ENCODE results near the gene RPTOR. TPM values are rescaled to one million over a fixed set of nuclear protein-coding genes. Genes with fewer than 3 reads are reported as not detected.

Gene RPTOR
- total RNA-seq, 3 donors from 2014 or later (not counting 1 experiment from before 2014, with no cell fraction given), result 49.2 to 63.6 (median 55.4) TPM

- H3K27me3 ChIP-seq (ENCODE audit: control insufficient read depth, insufficient read depth, low read length), result no peaks in the 10 kb centered on the region
- Mint-ChIP-seq H3K4me3 (no peak overlapping the region), H3K9me3 (no peaks in the 10 kb centered on the region), H3K27ac (no peak overlapping the region), H3K4me1 (no peaks in the 10 kb centered on the region), H3K36me3 (no peaks in the 10 kb centered on the region), H3K27me3 (ENCODE audit: low read depth in 2 of 2) (peaks cover 0 to 6% of the 10 kb centered on the region in 2 donors)
- no peak overlapping the region for H3K4me3 ChIP-seq (ENCODE audit: low read length)
- H3K27ac ChIP-seq (ENCODE audit: low read length), result no peak overlapping the region
- 67% methylated on average over 10 of the region's 10 CpGs for WGBS (ENCODE audit: insufficient coverage)
- TF ChIP-seq CTCF (IDR thresholded peaks at IDR 0.05), result no peak
- intact Hi-C loops (cut with micrococcal nuclease), result no loop called here
- DNase-seq (no peak), ATAC-seq (no peak)
- no peaks in the 10 kb centered on the region for H3K4me1 ChIP-seq (ENCODE audit: control insufficient read depth, insufficient read depth, low read length)
- no peaks in the 10 kb centered on the region for H3K9me3 ChIP-seq (ENCODE audit: control insufficient read depth, insufficient read depth, low read length)
- no peaks in the 10 kb centered on the region for H3K36me3 ChIP-seq (ENCODE audit: control insufficient read depth, insufficient read depth, low read length)
Measured at GRCh38 chr17:80513892-80514291, 30.7 kb upstream of the RPTOR start.

DNA sequence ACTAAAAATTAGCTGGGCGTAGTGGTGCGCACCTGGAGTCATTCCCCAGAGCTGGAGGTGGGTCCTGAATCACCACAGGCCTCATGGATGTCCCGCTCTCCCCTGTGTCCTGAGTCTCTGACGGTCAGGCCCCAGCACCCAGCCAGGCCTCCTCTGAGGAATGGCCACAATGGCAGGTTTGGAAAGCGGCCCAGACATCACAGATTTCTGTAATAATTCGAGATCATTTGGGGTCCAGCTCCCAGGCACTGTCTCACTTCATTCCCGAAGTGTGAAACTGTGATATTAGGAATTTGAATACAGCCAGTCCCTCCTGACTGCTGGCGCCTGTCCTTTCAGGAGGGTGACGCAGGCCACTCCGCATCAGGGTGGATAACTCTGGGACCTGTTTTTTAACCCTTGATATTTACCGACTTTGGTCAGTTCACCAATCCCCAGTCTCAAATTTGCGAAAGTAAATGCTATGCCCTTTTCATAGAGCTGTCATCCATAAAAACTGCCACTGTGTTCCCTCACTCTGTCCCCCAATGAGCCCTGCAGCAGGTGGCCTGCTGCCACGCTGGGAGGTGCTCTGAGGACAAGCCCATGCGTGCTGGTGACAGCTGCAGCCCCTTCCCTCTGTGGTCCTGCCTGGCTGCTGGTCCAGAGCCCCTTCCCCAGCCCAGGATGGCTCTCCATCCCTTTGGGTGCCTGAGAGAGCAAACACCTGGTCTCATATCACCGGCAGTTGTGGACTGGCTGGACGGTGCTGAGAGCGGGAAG lies 28.3 kb upstream of the RPTOR start:
- no peaks in the 10 kb centered on the region for H3K27me3 ChIP-seq (ENCODE audit: control insufficient read depth, insufficient read depth, low read length)
- H3K9me3 ChIP-seq (ENCODE audit: control insufficient read depth, insufficient read depth, low read length), result no peaks in the 10 kb centered on the region
- Mint-ChIP-seq H3K36me3 (no peaks in the 10 kb centered on the region), H3K27me3 (ENCODE audit: low read depth in 2 of 2) (peaks cover 0 to 13% of the 10 kb centered on the region in 2 donors), H3K4me1 (no peaks in the 10 kb centered on the region), H3K27ac (no peak overlapping the region), H3K4me3 (no peak overlapping the region), H3K9me3 (no peaks in the 10 kb centered on the region)
- DNase-seq (no peak), ATAC-seq (no peak)
- H3K4me1 ChIP-seq (ENCODE audit: control insufficient read depth, insufficient read depth, low read length), result no peaks in the 10 kb centered on the region
- no peak overlapping the region for H3K27ac ChIP-seq (ENCODE audit: low read length)
- TF ChIP-seq CTCF (IDR thresholded peaks at IDR 0.05), result no peak
- intact Hi-C loops (cut with micrococcal nuclease), result no loop called here
- no peak overlapping the region for H3K4me3 ChIP-seq (ENCODE audit: low read length)
- 86% methylated on average over 17 of the region's 17 CpGs for WGBS (ENCODE audit: insufficient coverage)
- no peaks in the 10 kb centered on the region for H3K36me3 ChIP-seq (ENCODE audit: control insufficient read depth, insufficient read depth, low read length)

DNA sequence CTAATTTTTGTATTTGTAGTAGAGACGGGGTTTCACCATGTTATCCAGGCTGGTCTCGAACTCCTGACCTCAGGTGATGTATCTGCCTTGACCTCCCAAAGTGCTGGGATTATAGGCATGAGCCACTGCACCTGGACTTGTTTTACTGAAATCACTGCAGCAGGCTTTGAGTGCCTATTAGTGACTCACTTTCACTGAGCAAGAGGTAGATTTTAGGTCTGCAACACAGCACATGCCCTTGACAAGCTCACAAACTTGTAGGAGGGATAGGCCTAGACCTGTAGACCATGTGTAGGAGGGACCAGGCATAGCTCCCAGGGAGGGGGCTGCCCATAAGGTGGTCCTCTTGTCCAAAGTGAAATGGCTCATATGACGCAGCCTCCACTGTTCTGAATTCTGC lies 27.0 kb upstream of the RPTOR start:
- no peak for DNase-seq
- intact Hi-C loops (cut with micrococcal nuclease), result no loop called here
- no peak overlapping the region for H3K4me3 Mint-ChIP-seq
- Histone ChIP-seq H3K4me1 (ENCODE audit: control insufficient read depth, insufficient read depth, low read length) (no peaks in the 10 kb centered on the region), H3K9me3 (ENCODE audit: control insufficient read depth, insufficient read depth, low read length) (no peaks in the 10 kb centered on the region), H3K4me3 (ENCODE audit: low read length) (no peak overlapping the region), H3K27me3 (ENCODE audit: control insufficient read depth, insufficient read depth, low read length) (no peaks in the 10 kb centered on the region), H3K36me3 (ENCODE audit: control insufficient read depth, insufficient read depth, low read length) (no peaks in the 10 kb centered on the region), H3K27ac (ENCODE audit: low read length) (no peak overlapping the region)
- ATAC-seq, result no peak
- no peaks in the 10 kb centered on the region for H3K9me3 Mint-ChIP-seq
- peaks cover 0 to 14% of the 10 kb centered on the region in 2 donors for H3K27me3 Mint-ChIP-seq (ENCODE audit: low read depth in 2 of 2)
- TF ChIP-seq CTCF (IDR thresholded peaks at IDR 0.05), result no peak
- H3K4me1 Mint-ChIP-seq, result no peaks in the 10 kb centered on the region
- H3K27ac Mint-ChIP-seq, result no peak overlapping the region
- 97% methylated on average over 3 of the region's 3 CpGs for WGBS (ENCODE audit: insufficient coverage)
- H3K36me3 Mint-ChIP-seq, result no peaks in the 10 kb centered on the region

GRCh38 chr17:80518392-80518791 lies 26.2 kb upstream of the RPTOR start:
- 88% methylated on average over 1 of the region's 1 CpG for WGBS (ENCODE audit: insufficient coverage)
- intact Hi-C loops (cut with micrococcal nuclease), result no loop called here
- no peak overlapping the region for H3K4me3 Mint-ChIP-seq
- Histone ChIP-seq H3K27ac (ENCODE audit: low read length) (no peak overlapping the region), H3K4me1 (ENCODE audit: control insufficient read depth, insufficient read depth, low read length) (no peaks in the 10 kb centered on the region), H3K9me3 (ENCODE audit: control insufficient read depth, insufficient read depth, low read length) (no peaks in the 10 kb centered on the region), H3K36me3 (ENCODE audit: control insufficient read depth, insufficient read depth, low read length) (no peaks in the 10 kb centered on the region), H3K4me3 (ENCODE audit: low read length) (no peak overlapping the region), H3K27me3 (ENCODE audit: control insufficient read depth, insufficient read depth, low read length) (no peaks in the 10 kb centered on the region)
- H3K27me3 Mint-ChIP-seq (ENCODE audit: low read depth in 2 of 2), result peaks cover 0 to 12% of the 10 kb centered on the region in 2 donors
- ATAC-seq (no peak), DNase-seq (no peak)
- H3K4me1 Mint-ChIP-seq, result no peaks in the 10 kb centered on the region
- no peak for TF ChIP-seq CTCF (IDR thresholded peaks at IDR 0.05)
- H3K36me3 Mint-ChIP-seq, result no peaks in the 10 kb centered on the region
- no peak overlapping the region for H3K27ac Mint-ChIP-seq
- H3K9me3 Mint-ChIP-seq, result no peaks in the 10 kb centered on the region
